Mesendoderm (in vitro differentiated cells): Measurements from ENCODE around the gene ARHGEF16.

Experiments
- DNase-seq: peaks from one replicate; pipeline ENCODE4 v3.0.0; 2013
- H2AK5ac ChIP-seq: 2 replicates; pipeline ENCODE4 v1.6.1; 2013; ENCODE audit warnings: low read length, inconsistent platforms
- H2BK120ac ChIP-seq: 2 replicates; pipeline ENCODE4 v1.6.1; 2013; ENCODE audit warnings: low read depth, mild to moderate bottlenecking, low read length, moderate library complexity, mixed read lengths
- H2BK15ac ChIP-seq: replicated peaks from 2 replicates; pipeline ENCODE4 v1.6.1; 2013; ENCODE audit warnings: low read depth, mild to moderate bottlenecking, moderate library complexity
- H2BK5ac ChIP-seq: 2 replicates; pipeline ENCODE4 v1.6.1; 2013; ENCODE audit warnings: low read length, inconsistent platforms
- H3K18ac ChIP-seq: 2 replicates; pipeline ENCODE4 v1.6.1; 2013; ENCODE audit warnings: mild to moderate bottlenecking, low read length, mixed read lengths
- H3K23ac ChIP-seq: one replicate; pipeline ENCODE4 v1.6.1; 2013; ENCODE audit warnings: low read length
- H3K27ac ChIP-seq: 2 replicates; pipeline ENCODE4 v1.5.1; 2013; ENCODE audit warnings: low read depth, mild to moderate bottlenecking, inconsistent platforms, low read length, moderate library complexity
- H3K27me3 ChIP-seq: 2 replicates; pipeline ENCODE4 v1.6.1; 2013; ENCODE audit warnings: low read length, control low read depth, mild to moderate bottlenecking, inconsistent platforms; ENCODE audit not compliant: insufficient read depth, poor library complexity
- H3K36me3 ChIP-seq: 2 replicates; pipeline ENCODE4 v1.6.1; 2013; ENCODE audit warnings: low read length, inconsistent platforms; ENCODE audit not compliant: control insufficient read depth, insufficient read depth
- H3K4ac ChIP-seq: one replicate; pipeline ENCODE4 v1.6.1; 2013; ENCODE audit warnings: low read depth, mild to moderate bottlenecking, low read length, moderate library complexity
- H3K4me1 ChIP-seq: 2 replicates; pipeline ENCODE4 v1.6.1; 2013; ENCODE audit warnings: low read depth, low read length, inconsistent platforms; ENCODE audit not compliant: control insufficient read depth
- H3K4me2 ChIP-seq: 2 replicates; pipeline ENCODE4 v1.6.1; 2013; ENCODE audit warnings: low read length
- H3K4me3 ChIP-seq: 2 replicates; pipeline ENCODE4 v1.5.1; 2013; ENCODE audit warnings: mild to moderate bottlenecking, low read length
- H3K56ac ChIP-seq: one replicate; pipeline ENCODE4 v1.6.1; 2013; ENCODE audit warnings: low read length
- H3K79me1 ChIP-seq: 2 replicates; pipeline ENCODE4 v1.6.1; 2013; ENCODE audit warnings: low read length, inconsistent platforms
- H3K79me2 ChIP-seq: 2 replicates; pipeline ENCODE4 v1.6.1; 2013; ENCODE audit warnings: mild to moderate bottlenecking, low read length; ENCODE audit not compliant: control insufficient read depth, insufficient read depth
- H3K9ac ChIP-seq: 2 replicates; pipeline ENCODE4 v1.6.1; 2013; ENCODE audit warnings: low read length, inconsistent platforms
- H4K5ac ChIP-seq: one replicate; pipeline ENCODE4 v1.6.1; 2013; ENCODE audit warnings: low read length
- H4K8ac ChIP-seq: one replicate; pipeline ENCODE4 v1.6.1; 2013; ENCODE audit warnings: low read depth, mild to moderate bottlenecking, control low read depth, low read length, moderate library complexity
- WGBS: extraction: QIAGEN DNeasy Blood & Tissue Kit; methylation state at CpG from one replicate; pipeline ENCODE4 v1.1.7; 2013; ENCODE audit warnings: low lambda C conversion rate, missing lambda C conversion rate; ENCODE audit not compliant: insufficient coverage; ENCODE audit errors: extremely low coverage; 5-methylcytosine and 5-hydroxymethylcytosine counted together

ARHGEF16 gene

DNA sequence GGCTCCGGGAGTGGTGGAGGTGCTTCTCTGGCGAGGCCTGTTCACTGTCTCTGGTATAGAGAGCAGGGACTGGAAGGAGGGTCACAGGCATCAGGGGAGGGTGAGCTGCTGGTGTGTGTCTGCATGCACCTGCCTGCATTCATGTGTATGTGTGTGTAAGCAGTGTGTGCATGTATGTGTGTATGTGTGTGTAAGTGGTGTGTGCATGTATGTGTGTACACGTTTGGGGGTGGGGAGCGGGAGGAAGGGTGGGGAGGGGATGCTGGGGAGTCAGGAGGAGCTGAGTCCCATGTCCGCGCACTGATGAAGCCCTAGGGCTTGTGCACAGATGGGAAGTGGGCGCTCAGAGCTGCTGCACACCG, 49.0 kb downstream of the ARHGEF16 start:
- no peak for DNase-seq
- H3K56ac ChIP-seq, result no peak overlapping the region
- no peak overlapping the region for H4K8ac ChIP-seq
- no peak overlapping the region for H4K5ac ChIP-seq
- no peaks in the 10 kb centered on the region for H3K4me1 ChIP-seq
- no peak overlapping the region for H3K23ac ChIP-seq
- no peak overlapping the region for H2BK15ac ChIP-seq
- no peak overlapping the region for H2BK5ac ChIP-seq
- no peaks in the 10 kb centered on the region for H3K79me1 ChIP-seq
- no peak overlapping the region for H3K4me3 ChIP-seq
- no peak overlapping the region for H3K18ac ChIP-seq
- no peak overlapping the region for H2AK5ac ChIP-seq
- no peaks in the 10 kb centered on the region for H3K36me3 ChIP-seq
- H3K27me3 ChIP-seq, result no peaks in the 10 kb centered on the region
- H2BK120ac ChIP-seq, result no peak overlapping the region
- no peak overlapping the region for H3K27ac ChIP-seq
- no peaks in the 10 kb centered on the region for H3K79me2 ChIP-seq
- WGBS, result no CpG with 5 or more reads among the region's 8 CpGs
- no peak overlapping the region for H3K4ac ChIP-seq
- no peak overlapping the region for H3K9ac ChIP-seq
- H3K4me2 ChIP-seq, result no peak overlapping the region

DNA sequence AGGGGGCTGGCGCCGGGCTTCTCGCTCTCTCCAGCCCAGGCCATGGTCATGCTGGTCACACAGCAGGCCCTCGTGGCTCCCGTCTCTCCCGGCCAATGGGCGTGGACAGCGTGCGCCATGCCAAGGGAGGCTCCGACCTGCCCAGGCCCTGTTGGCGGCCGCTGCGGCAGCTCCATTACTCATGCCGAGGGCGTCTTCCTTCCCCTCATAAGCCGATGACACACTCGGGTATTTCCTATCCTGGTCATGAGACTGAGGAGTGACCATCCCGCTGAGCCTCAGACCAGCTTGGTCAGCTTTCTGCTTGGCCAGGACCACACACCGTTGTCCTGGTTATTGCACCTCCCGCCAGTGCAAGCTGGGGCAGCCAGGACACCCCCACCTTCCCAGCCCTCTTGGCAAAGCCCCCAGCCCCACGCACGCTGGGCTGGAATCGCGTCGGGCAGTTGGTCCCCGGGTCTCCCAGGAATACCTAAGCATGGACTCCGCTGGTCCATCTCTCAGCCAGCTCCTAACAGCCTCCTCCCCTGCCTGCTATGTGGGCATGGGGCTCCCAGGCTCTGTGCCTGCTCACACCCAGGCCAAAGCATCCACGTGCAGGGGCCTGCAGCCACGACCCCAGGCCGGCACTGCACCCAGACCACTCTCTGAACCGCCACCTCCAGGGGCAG, 49.8 kb downstream of the ARHGEF16 start:
- no peak overlapping the region for H3K9ac ChIP-seq
- no peaks in the 10 kb centered on the region for H3K27me3 ChIP-seq
- no CpG with 5 or more reads among the region's 31 CpGs for WGBS
- H3K4ac ChIP-seq, result no peak overlapping the region
- no peak overlapping the region for H4K8ac ChIP-seq
- no peak overlapping the region for H2BK120ac ChIP-seq
- no peaks in the 10 kb centered on the region for H3K36me3 ChIP-seq
- H3K4me2 ChIP-seq, result no peak overlapping the region
- H3K4me1 ChIP-seq, result no peaks in the 10 kb centered on the region
- H3K27ac ChIP-seq, result no peak overlapping the region
- H2AK5ac ChIP-seq, result no peak overlapping the region
- H3K18ac ChIP-seq, result no peak overlapping the region
- no peak overlapping the region for H4K5ac ChIP-seq
- no peak overlapping the region for H2BK15ac ChIP-seq
- no peaks in the 10 kb centered on the region for H3K79me2 ChIP-seq
- no peak overlapping the region for H3K23ac ChIP-seq
- H2BK5ac ChIP-seq, result no peak overlapping the region
- no peak for DNase-seq
- H3K79me1 ChIP-seq, result no peaks in the 10 kb centered on the region
- no peak overlapping the region for H3K56ac ChIP-seq
- H3K4me3 ChIP-seq, result no peak overlapping the region

DNA sequence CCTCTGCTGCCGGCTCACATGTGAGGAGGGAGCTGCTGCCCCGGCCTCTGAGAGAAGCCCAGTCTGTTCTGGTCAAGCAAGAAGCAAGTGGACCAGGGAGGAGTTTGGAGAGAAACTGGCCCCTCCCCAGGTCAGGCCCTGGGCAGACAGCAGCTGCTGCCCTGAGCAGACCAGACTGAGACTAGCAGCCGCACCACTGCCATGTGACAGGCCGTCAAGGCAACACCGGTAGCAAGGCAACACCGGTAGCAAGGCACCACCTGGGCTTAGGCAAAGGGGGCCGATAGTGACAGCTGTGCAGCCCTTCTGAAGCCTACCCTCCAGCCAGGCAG, 50.3 kb downstream of the ARHGEF16 start:
- Histone ChIP-seq H3K79me1 (no peaks in the 10 kb centered on the region), H3K56ac (no peak overlapping the region)

DNA sequence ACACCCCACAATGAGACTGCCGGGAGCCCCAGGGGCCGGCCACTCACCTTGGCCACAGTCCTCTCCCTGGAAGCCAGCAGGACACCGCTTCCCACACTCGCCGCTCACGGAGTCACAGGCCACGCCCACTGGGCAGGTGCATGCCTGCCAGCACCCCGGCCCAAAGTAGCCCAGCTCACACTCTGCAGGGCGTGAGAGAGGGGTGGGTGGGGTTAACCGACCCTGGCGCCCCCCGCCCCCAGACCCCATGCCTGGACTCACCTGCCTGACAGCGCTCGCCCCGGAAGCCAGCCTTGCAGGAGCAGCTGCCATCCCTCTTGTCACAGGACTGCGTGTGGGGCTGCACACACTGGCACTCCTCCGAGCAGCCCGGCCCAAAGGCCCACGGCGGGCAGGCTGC, 50.7 kb downstream of the ARHGEF16 start:
- Histone ChIP-seq H2BK15ac (no peak overlapping the region), H2AK5ac (no peak overlapping the region), H3K4me3 (no peak overlapping the region), H3K56ac (no peak overlapping the region), H2BK120ac (no peak overlapping the region), H3K27me3 (no peaks in the 10 kb centered on the region), H4K8ac (no peak overlapping the region), H3K23ac (no peak overlapping the region), H3K4me2 (no peak overlapping the region), H3K79me1 (no peaks in the 10 kb centered on the region), H2BK5ac (no peak overlapping the region), H3K27ac (no peak overlapping the region), H3K4me1 (no peaks in the 10 kb centered on the region), H3K36me3 (no peaks in the 10 kb centered on the region), H3K4ac (no peak overlapping the region), H3K79me2 (no peaks in the 10 kb centered on the region), H3K18ac (no peak overlapping the region), H3K9ac (no peak overlapping the region), H4K5ac (no peak overlapping the region)
- no peak for DNase-seq
- no CpG with 5 or more reads among the region's 20 CpGs for WGBS

More for the DNA sequence above, 50.3 kb downstream of the ARHGEF16 start:
- Histone ChIP-seq H2BK120ac (no peak overlapping the region), H4K5ac (no peak overlapping the region), H3K4me3 (no peak overlapping the region), H3K23ac (no peak overlapping the region), H3K4me1 (no peaks in the 10 kb centered on the region), H2BK5ac (no peak overlapping the region), H3K4me2 (no peak overlapping the region), H3K4ac (no peak overlapping the region), H3K27me3 (no peaks in the 10 kb centered on the region), H3K9ac (no peak overlapping the region), H3K36me3 (no peaks in the 10 kb centered on the region), H3K79me2 (no peaks in the 10 kb centered on the region), H2AK5ac (no peak overlapping the region), H2BK15ac (no peak overlapping the region), H3K27ac (no peak overlapping the region), H4K8ac (no peak overlapping the region), H3K18ac (no peak overlapping the region)
- no CpG with 5 or more reads among the region's 7 CpGs for WGBS
- no peak for DNase-seq

DNA sequence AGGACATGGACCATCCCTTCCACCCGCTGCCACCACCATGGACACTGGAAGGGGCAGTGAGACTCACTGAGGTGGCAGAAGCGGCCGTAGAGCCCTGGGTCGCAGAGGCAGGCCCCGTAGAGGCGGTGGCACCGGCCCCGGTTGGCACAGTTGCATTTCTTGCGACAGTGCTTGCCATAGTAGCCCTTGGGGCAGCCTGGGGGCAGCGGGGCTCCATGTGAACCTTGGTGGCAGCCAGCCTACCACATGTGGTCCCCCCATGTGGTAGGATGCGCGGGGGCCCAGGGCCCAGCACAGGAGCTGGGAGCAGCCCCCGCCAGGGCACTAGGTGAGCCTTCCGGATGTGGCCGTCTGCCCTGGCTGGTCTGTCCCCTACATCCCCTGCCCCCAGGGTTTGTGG, 51.6 kb downstream of the ARHGEF16 start:
- no peak overlapping the region for H3K18ac ChIP-seq
- H3K27me3 ChIP-seq, result no peaks in the 10 kb centered on the region
- H3K4me3 ChIP-seq, result no peak overlapping the region
- H2BK120ac ChIP-seq, result no peak overlapping the region
- no peak overlapping the region for H2BK5ac ChIP-seq
- H3K23ac ChIP-seq, result no peak overlapping the region
- WGBS, result no CpG with 5 or more reads among the region's 15 CpGs
- no peaks in the 10 kb centered on the region for H3K4me1 ChIP-seq
- DNase-seq, result no peak
- H4K5ac ChIP-seq, result no peak overlapping the region
- no peaks in the 10 kb centered on the region for H3K36me3 ChIP-seq
- no peak overlapping the region for H3K56ac ChIP-seq
- no peaks in the 10 kb centered on the region for H3K79me1 ChIP-seq
- no peak overlapping the region for H3K27ac ChIP-seq
- H4K8ac ChIP-seq, result no peak overlapping the region
- no peak overlapping the region for H2BK15ac ChIP-seq
- H3K79me2 ChIP-seq, result no peaks in the 10 kb centered on the region
- H3K4me2 ChIP-seq, result no peak overlapping the region
- H3K4ac ChIP-seq, result no peak overlapping the region
- no peak overlapping the region for H3K9ac ChIP-seq
- no peak overlapping the region for H2AK5ac ChIP-seq

DNA sequence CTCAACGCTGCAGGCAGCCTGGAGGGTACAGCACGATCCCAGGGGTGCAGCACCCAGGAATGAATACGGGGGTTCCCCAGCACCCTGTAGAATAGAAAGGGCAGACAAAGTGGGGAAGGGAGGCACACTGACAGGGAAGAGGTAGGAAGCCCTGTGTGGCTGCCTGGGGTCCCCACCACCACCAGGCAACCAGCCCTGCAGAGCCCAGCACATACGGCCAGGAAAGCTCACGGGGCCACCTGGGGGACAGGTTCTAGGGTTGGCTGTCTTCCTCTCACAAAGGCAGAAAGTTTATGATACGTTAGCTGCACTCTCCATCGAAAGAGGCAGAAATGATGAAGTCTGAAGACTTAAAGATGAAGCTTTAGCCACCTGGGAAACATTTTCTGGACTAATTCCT, 52.5 kb downstream of the ARHGEF16 start:
- Histone ChIP-seq H3K4ac (no peak overlapping the region), H3K23ac (no peak overlapping the region), H3K79me2 (no peaks in the 10 kb centered on the region), H3K4me2 (no peak overlapping the region), H3K36me3 (no peaks in the 10 kb centered on the region), H3K9ac (no peak overlapping the region), H3K4me1 (no peaks in the 10 kb centered on the region), H2AK5ac (no peak overlapping the region), H3K18ac (no peak overlapping the region), H3K56ac (no peak overlapping the region), H2BK120ac (no peak overlapping the region), H3K27ac (no peak overlapping the region), H3K79me1 (no peaks in the 10 kb centered on the region), H2BK15ac (no peak overlapping the region), H3K4me3 (no peak overlapping the region), H4K5ac (no peak overlapping the region), H3K27me3 (no peaks in the 10 kb centered on the region), H2BK5ac (no peak overlapping the region), H4K8ac (no peak overlapping the region)
- DNase-seq, result no peak
- WGBS, result no CpG with 5 or more reads among the region's 7 CpGs
